ENCODE measurements around the gene FBXW7.

GRCh38 chr4:152508386-152508785, 27.5 kb downstream of the FBXW7 start:
- TF ChIP-seq POLR2AphosphoS5 (IDR thresholded peaks at IDR 0.05; ENCODE audit: low read depth, low read length) (no peak), REST (IDR thresholded peaks at IDR 0.05; ENCODE audit: insufficient read depth in 1 of 2, low read depth in 2 of 2, low read length in 2 of 2) (no peak), FOXP2 (optimal IDR thresholded peaks at IDR 0.05; ENCODE audit: borderline replicate concordance, extremely low read depth, extremely low read length, insufficient read depth) (no peak)

Measured in PFSK-1 (cell line).